Measurements from ENCODE around the gene NRIP2.
A peak's percentile ranks its signal among the peaks of the same experiment; 100 is the strongest.

Gene NRIP2

GRCh38 chr12:2804393-2805142 lies 30.3 kb downstream of the NRIP2 start:
- no peak for DNase-seq

GRCh38 chr12:2803635-2804392 lies 31.0 kb downstream of the NRIP2 start:
- DNase-seq: no peak

GRCh38 chr12:2801044-2801783 lies 33.6 kb downstream of the NRIP2 start:
- DNase-seq: no peak

- no peak for DNase-seq
Observed at GRCh38 chr12:2800046-2800570, 34.7 kb downstream of the NRIP2 start.

- DNase-seq: no peak
Observed at GRCh38 chr12:2797721-2798418, 37.0 kb downstream of the NRIP2 start.

- DNase-seq: peak; percentile 65
Observed at GRCh38 chr12:2796187-2796666, 38.6 kb downstream of the NRIP2 start.

GRCh38 chr12:2795291-2796186 lies 39.3 kb downstream of the NRIP2 start:
- peak; percentile 88 for DNase-seq

GRCh38 chr12:2794736-2795289 lies 40.0 kb downstream of the NRIP2 start, which contains the start of gene FKBP4:
TSS of gene FKBP4 (plus strand) at chr12:2794970. CDS start at chr12:2795140, 170 bp downstream.
- DNase-seq: peak; percentile 98

- DNase-seq: peak; percentile 89
Observed at GRCh38 chr12:2794191-2794735, 40.6 kb downstream of the NRIP2 start.

GRCh38 chr12:2793561-2793960 lies 41.3 kb downstream of the NRIP2 start:
- no peak for DNase-seq

- no peak for DNase-seq
Observed at GRCh38 chr12:2792671-2793500, 41.9 kb downstream of the NRIP2 start.

- DNase-seq: no peak
Observed at GRCh38 chr12:2791089-2791488, 43.7 kb downstream of the NRIP2 start.

GRCh38 chr12:2785017-2785416 lies 49.8 kb downstream of the NRIP2 start:
- DNase-seq: peak; percentile 71

GRCh38 chr12:2783936-2784600 lies 50.8 kb downstream of the NRIP2 start:
- DNase-seq: peak; percentile 82

- DNase-seq: no peak
Observed at GRCh38 chr12:2779281-2779680, 55.6 kb downstream of the NRIP2 start.

- no peak for DNase-seq
Observed at GRCh38 chr12:2776129-2776806, 58.6 kb downstream of the NRIP2 start.

- no peak for DNase-seq
Observed at GRCh38 chr12:2775431-2775830, 59.4 kb downstream of the NRIP2 start.

All from DMS53 (cell line).